ENCODE measurements around the gene ZCCHC14. TPM values are rescaled to one million over a fixed set of nuclear protein-coding genes. Genes with fewer than 3 reads are reported as not detected.

ZCCHC14 gene
- total RNA-seq, 1 experiment from 2014 or later: 37.8 TPM

GRCh38 chr16:87453326-87453725 is 39.5 kb downstream of the ZCCHC14 start:
- Histone ChIP-seq H3K9me2 (ENCODE audit: insufficient read depth) (no peaks in the 10 kb centered on the region), H3K27ac (ENCODE audit: low read depth, low read length) (no peak overlapping the region), H4K20me1 (ENCODE audit: insufficient read depth) (peaks cover 16% of the 10 kb centered on the region; the same call in 1 of the 2 replicates), H3K27me3 (ENCODE audit: insufficient read depth, low read length) (no peaks in the 10 kb centered on the region), H3K4me3 (replicated peaks in 1 of 2; ENCODE audit: low read depth in 1 of 2, low read length in 2 of 2) (no peak overlapping the region), H3K9ac (ENCODE audit: low read length) (no peak overlapping the region), H3K4me2 (ENCODE audit: low read length) (no peak overlapping the region), H2AFZ (ENCODE audit: low read depth, low read length, poor library complexity, severe bottlenecking) (no peak overlapping the region), H3K4me1 (ENCODE audit: control insufficient read depth in 1 of 2, insufficient read depth in 2 of 2, low read length in 2 of 2) (peaks cover 17 to 18% of the 10 kb centered on the region in 2 experiments), H3K9me3 (ENCODE audit: control insufficient read depth in 1 of 2, insufficient read depth in 1 of 2, low read depth in 1 of 2, low read length in 2 of 2) (no peaks in the 10 kb centered on the region), H3K36me3 (ENCODE audit: control insufficient read depth in 1 of 2, insufficient read depth in 2 of 2, low read length in 2 of 2) (peaks cover 4 to 8% of the 10 kb centered on the region in 2 experiments; a peak in 3 of 4 replicates), H3K79me2 (ENCODE audit: insufficient read depth, low read length) (peaks cover 5% of the 10 kb centered on the region; the same call in 1 of the 2 replicates)
- CTCF ChIA-PET: no interaction called here
- TF ChIP-seq EZH2 (IDR thresholded peaks at IDR 0.05) (no peak), RAD21 (IDR thresholded peaks at IDR 0.05; ENCODE audit: low read depth) (no peak), CBX3 (IDR thresholded peaks at IDR 0.05; ENCODE audit: low read depth) (no peak), FOSL1 (IDR thresholded peaks at IDR 0.05; ENCODE audit: low read depth) (no peak), CEBPB (IDR thresholded peaks at IDR 0.05; ENCODE audit: low read depth) (no peak), EGR1 (IDR thresholded peaks at IDR 0.05; ENCODE audit: low read depth) (no peak), EZH2phosphoT487 (IDR thresholded peaks at IDR 0.05; ENCODE audit: borderline replicate concordance) (no peak), POLR2AphosphoS5 (IDR thresholded peaks at IDR 0.05; ENCODE audit: low read depth, low read length) (no peak), REST (IDR thresholded peaks at IDR 0.05; ENCODE audit: low read depth) (no peak), ZNF274 (IDR thresholded peaks at IDR 0.05; ENCODE audit: low read depth, low read length) (no peak), MAX (IDR thresholded peaks at IDR 0.05) (no peak), SP1 (IDR thresholded peaks at IDR 0.05; ENCODE audit: low read depth) (no peak), ZBTB33 (IDR thresholded peaks at IDR 0.05; ENCODE audit: extremely low read depth, insufficient replicate concordance, low read length) (no peak), ZFX (IDR thresholded peaks at IDR 0.05) (no peak), SRF (IDR thresholded peaks at IDR 0.05; ENCODE audit: low read depth) (no peak), JUND (IDR thresholded peaks at IDR 0.05) (no peak)
- DNase-seq (ENCODE audit: low read depth, low spot score): no peak
- BruUV-seq (replicated peaks): no TSS peak
- intact Hi-C loops (cut with micrococcal nuclease): no loop called here
- ATAC-seq: no peak
- POLR2A ChIA-PET: no interaction called here
- RAD21 ChIA-PET (ENCODE audit: low non-redundant PET in 1 of 2, low total read pairs in 2 of 2, uncharacterized antibody in 2 of 2, unreplicated experiment in 2 of 2): no interaction called here

All from HCT116 (cell line).